CD4-positive, alpha-beta T cell treated with Interleukin-4 for 1 hour (primary cell): Measurements from ENCODE around the gene TNFAIP1.

Experiments used
- DNase-seq, 2 donors: peaks; one replicate each; pipeline ENCODE4 v3.0.0-alpha.2; 2020 to 2022

The TNFAIP1 gene

DNA sequence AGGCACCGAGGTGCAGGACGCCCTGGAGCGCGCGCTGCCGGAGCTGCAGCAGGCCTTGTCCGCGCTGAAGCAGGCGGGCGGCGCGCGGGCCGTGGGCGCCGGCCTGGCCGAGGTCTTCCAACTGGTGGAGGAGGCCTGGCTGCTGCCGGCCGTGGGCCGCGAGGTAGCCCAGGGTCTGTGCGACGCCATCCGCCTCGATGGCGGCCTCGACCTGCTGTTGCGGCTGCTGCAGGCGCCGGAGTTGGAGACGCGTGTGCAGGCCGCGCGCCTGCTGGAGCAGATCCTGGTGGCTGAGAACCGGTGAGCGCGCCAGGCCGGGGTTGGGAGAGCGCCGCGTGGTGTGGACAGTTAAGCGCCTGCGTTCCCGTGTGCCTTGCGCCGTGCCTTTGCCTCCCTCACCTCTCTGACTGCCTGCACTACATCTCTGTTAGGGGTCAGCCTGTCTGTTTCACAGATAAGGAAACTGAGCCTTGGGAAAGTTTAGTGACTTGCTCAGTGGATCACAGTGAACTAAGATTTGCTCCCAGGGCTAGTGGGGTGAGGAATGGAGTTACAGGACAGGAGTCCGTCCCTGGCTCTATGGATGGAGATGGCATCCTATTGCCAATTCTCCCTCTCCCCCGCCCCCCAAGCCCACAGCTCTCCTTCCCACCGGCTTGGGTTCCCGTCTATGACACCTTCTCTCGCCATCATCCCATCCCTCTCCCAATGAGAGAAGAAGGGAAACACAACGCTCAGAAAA, 36.8 kb downstream of the TNFAIP1 start:
- no peak for DNase-seq

DNA sequence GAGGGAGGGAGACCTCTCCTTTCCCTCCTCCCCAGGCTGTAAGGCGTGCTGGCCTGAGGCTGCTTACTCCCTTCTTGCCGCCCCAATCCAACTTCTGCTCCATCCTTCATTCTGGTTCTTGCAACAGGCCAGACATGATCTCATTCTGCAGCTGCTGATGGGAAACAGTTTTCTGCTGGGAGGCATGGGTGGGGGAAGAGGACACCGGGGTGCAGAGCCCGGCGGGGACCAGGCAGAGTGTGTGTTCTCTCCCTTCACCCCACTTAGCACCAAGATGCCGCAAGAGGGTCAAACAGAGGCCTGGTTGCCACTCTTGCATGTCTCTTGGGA, 37.3 kb downstream of the TNFAIP1 start:
- DNase-seq = no peak

GRCh38 chr17:28379814-28380801, 44.5 kb downstream of the TNFAIP1 start:
- no peak for DNase-seq

DNA sequence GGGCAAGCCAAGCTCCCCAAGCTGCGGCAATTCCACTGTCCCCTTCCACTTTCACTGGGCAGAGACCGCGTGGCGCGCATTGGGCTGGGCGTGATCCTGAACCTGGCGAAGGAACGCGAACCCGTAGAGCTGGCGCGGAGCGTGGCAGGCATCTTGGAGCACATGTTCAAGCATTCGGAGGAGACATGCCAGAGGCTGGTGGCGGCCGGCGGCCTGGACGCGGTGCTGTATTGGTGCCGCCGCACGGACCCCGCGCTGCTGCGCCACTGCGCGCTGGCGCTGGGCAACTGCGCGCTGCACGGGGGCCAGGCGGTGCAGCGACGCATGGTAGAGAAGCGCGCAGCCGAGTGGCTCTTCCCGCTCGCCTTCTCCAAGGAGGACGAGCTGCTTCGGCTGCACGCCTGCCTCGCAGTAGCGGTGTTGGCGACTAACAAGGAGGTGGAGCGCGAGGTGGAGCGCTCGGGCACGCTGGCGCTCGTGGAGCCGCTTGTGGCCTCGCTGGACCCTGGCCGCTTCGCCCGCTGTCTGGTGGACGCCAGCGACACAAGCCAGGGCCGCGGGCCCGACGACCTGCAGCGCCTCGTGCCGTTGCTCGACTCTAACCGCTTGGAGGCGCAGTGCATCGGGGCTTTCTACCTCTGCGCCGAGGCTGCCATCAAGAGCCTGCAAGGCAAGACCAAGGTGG, 45.7 kb downstream of the TNFAIP1 start:
- no peak for DNase-seq

GRCh38 chr17:28384281-28385036, 48.9 kb downstream of the TNFAIP1 start:
- peak; percentile 42 to 56 for DNase-seq

DNA sequence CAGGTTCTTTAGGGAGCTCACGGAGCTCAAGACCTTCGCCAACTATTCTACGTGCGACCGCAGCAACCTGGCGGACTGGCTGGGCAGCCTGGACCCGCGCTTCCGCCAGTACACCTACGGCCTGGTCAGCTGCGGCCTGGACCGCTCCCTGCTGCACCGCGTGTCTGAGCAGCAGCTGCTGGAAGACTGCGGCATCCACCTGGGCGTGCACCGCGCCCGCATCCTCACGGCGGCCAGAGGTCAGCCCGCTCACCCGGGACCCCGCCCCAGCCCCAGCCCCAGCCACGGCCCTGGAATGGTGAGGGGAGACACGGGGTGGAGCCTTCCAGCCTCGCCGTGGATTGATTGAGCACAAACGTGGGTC, 49.5 kb downstream of the TNFAIP1 start:
- DNase-seq = no peak

DNA sequence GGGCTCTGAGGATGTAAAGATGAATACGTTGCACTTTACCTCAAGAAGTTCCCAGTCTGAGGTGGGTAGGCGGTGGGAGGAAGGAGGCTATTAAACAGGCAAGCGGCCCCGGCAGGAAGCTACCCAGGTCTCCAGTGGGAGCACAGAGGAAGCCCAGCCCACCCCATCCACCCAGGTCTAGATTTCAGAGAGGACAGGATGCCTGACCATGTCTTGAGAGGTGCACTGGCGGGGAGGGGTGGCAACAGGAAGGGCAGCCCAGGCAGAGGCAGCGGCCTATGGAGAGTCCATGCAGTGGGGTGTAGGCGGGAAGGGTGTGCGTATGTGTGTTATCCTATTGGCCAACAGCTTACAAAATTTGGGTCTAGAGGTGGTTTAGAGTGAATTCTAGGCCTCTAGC, 49.8 kb downstream of the TNFAIP1 start:
- DNase-seq = no peak

DNA sequence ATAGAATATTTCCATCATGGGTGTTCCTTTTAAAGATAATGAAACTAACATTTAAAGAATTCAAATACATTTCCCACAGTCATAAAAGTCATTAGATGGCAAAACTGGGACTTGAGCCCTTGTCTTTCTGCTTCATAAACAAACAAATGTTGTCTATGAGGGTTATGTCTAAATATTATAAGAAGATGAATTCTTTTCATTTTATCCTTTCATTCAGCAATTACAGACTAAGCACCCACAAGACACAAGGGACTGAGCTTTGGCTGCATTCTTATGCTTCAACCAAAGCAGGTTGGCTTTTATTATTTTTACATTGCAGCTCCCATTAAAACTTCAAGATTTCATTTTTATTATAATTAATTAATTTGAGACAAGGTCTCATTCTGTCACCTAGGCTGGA, 50.8 kb downstream of the TNFAIP1 start:
- no peak for DNase-seq

DNA sequence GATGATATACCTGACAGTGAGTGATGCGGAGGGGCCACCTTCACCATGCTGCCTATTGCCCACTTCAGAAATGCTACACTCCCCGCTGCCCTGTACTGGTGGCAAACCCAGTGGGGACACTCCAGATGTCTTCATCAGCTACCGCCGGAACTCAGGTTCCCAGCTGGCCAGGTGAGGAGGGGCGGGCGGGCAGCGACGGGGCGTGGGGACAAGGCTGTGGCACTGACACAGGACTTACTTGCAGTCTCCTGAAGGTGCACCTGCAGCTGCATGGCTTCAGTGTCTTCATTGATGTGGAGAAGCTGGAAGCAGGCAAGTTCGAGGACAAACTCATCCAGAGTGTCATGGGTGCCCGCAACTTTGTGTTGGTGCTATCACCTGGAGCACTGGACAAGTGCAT, 52.5 kb downstream of the TNFAIP1 start:
- no peak for DNase-seq

GRCh38 chr17:28390141-28390540, 54.6 kb downstream of the TNFAIP1 start:
- no peak for DNase-seq

- no peak for DNase-seq
Measured at GRCh38 chr17:28390563-28390962, 55.0 kb downstream of the TNFAIP1 start.

DNA sequence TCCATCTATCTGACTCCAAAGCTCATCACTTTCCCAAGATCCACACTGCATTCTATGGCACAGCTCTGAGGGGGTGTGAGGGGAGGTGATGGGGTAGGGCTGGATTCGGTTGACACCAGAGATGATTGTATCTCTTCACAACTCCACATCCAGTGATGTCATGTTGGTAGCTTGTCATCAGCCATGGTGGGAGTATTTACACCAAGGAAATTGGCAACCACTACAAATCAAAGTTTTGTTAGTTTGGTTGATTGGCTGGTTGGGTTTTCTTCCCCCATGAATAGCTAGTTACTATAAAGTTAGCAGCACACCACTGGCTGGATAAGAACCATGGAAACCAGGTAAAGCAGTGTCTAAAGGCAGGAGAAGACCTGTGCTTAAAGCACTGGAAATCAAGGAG, 55.4 kb downstream of the TNFAIP1 start:
- DNase-seq = no peak

GRCh38 chr17:28391401-28391800, 55.8 kb downstream of the TNFAIP1 start:
- no peak for DNase-seq

GRCh38 chr17:28392491-28392890, 56.9 kb downstream of the TNFAIP1 start:
- no peak for DNase-seq

GRCh38 chr17:28394337-28395116, 59.0 kb downstream of the TNFAIP1 start:
- no peak for DNase-seq

GRCh38 chr17:28395426-28395825, 59.9 kb downstream of the TNFAIP1 start:
- DNase-seq = no peak

DNA sequence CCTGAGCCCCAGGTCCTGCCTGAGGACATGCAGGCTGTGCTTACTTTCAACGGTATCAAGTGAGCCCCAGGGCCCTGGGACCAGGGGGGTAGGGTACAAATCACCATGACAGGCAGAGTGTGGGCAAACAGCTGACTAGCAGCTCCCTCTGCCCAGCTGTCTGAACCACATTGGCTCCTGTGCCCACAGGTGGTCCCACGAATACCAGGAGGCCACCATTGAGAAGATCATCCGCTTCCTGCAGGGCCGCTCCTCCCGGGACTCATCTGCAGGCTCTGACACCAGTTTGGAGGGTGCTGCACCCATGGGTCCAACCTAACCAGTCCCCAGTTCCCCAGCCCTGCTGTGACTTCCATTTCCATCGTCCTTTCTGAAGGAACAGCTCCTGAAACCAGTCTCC, 60.4 kb downstream of the TNFAIP1 start:
- no peak for DNase-seq
